NCI-H2227 treated with DMSO at 0.1 percent for 48 hours (cell line): ENCODE data around the gene PTPRT.
"Not testable (repeated sequence)": the region's sequence is repeated elsewhere in the genome, so short reads cannot be mapped to it uniquely, and the experiment has no call there.

Source experiments
- DNase-seq: peaks from one replicate; lab custom pipeline; 2025; lab: John Stamatoyannopoulos, UW

Gene PTPRT

DNA sequence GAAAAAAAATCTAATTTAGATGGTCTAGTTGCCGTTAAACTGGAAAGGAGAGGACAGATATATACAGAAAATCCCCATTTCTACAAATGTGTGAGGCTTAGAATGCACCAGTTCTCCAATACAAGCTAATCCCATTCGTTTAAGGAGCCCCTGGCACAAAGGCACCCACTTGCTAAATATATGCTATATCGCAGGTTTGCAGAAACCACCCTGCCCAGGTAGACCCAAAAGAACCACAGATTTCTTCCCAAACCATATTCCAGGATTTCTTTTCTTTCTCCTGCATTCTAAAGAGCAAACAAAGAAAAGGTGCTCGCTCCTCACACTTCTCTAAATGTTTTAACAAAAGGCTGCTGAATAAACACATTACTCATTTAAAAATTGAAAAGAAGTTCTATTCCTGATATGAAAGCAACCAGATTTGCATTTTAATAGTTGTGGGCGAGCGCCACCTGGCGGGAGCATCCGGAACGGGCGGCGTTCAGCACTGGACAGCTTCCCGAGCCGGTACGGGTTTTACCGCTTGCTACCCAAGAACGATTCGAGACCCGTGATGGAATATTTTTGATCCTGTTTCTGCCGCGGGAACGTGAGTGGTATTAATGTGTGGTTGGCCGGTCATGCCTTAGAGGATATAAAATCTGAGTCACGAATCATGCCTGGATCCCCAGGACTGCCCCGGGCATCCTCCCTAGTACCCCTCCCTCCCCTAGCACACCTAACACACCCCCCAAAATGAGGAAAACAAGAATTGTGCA, 2.1 kb downstream of the PTPRT start:
- peak; percentile 21 for DNase-seq

DNA sequence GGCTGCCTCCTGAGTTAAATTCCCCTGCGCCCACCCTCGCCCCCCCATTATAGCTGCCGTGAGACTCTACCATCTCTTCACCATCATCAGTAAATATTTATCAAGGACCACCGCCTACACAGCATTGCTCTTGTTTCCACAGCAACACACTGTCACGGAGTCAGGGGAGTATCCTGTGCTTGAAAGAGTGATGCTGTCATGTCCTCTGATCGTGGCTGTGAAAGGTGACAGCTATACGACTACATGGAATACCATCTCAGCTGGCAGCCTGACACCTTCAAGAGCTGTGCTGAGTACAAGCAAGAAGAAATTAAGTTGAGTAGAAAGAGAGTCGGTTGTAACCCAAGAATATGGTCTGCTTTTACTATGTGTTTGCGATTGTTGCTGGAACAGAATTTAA, 3.4 kb downstream of the PTPRT start:
- DNase-seq, result no peak

DNA sequence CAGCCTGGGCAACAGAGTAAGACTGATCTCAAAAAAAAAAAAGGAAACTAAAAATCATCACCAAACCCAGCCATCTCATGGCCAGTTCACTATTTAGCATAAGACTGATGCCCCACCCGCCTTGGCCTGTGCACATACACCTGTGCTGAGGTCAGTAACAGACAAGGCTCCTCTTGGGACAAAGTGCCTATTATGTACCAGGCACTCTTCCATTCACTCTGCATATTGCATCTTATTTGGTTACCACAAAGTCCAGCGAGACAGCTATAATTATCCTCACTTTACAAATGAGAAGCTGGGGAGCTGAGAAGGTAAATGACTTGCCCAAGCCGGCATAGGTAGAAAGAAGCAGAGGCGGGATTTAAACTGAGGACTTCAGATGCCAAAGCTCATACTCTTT, 3.8 kb downstream of the PTPRT start:
- no peak for DNase-seq

DNA sequence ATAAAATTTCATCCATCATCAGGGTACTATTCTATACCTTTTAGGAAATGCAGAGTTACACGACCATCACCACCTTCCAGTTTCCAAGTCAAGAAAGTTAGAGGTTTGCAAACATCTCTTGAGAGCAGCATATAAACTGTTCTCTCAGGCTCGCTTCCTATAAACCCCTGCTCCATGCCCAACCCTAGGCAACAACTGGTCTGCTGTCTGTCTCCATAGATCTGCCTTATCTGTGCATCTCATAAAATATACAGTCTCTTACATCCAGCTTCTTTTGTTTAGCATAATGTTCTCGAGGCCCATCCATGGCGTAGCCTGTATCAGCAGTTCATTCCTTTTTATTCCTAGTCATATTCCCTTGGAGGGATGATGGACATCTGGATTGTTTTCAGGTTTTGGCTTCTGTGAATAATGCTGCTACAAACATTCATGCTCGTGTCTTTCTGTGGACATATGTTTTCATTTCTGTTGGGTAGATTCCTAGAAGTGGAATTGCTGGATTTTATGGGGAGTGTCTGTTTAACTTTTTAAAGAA, 6.1 kb downstream of the PTPRT start:
- DNase-seq, result no peak

DNA sequence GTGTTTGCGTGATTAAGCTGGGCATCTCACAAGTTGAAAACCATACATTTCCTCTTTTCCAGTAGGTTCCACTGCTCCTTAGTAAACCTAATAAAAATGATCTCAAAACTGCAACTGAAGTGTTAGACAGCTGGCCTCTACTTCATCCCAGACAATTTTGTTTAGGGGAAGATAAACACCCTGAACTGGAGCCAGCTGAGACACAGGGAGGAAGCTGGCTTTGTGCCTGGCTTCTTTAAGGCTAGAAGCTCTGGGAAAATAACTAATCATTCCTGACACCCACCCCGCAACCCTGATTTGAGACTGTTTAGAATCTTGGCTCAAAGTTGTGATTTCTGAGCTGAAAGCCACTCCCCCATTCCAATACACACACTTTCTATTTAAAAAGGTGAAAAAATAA, 11.6 kb downstream of the PTPRT start:
- no peak for DNase-seq

DNA sequence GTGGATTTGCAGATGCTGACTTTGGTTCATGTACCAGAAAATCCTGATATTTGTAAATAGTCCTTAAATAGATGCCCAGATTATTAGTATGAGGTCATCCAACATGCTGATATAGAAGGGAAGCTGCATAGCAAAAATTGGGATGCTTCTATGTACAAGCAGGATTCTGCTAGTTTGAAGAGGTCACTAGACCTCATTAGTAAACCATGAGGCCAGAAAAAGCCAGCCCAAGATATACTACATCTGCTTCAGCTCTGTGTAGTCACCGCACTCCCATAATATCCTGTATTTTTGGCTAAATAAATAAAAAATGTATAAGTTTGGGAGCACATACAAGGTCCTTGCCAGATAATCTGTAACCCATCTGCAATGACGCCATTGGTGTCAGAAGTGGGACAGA, 13.0 kb downstream of the PTPRT start:
- no peak for DNase-seq

DNA sequence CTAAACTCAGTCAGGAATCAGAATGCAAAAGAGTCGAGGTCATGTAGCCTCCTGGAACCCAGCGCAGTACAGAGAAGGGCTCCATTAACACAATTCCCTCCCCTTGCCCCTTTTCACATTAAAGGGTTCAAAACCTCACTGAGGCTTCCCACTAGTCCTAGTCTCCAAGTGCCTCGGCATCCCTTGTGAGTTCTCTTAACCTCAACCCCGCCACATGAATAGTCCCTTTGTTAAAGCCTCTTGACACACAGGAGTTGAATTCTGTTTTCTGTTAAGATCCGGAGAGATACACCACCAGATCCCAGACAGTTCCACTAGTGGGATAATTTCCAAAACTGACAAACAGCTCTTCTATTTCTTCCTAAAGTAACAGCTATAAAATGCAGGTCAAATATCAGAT, 17.8 kb downstream of the PTPRT start:
- DNase-seq, result no peak

DNA sequence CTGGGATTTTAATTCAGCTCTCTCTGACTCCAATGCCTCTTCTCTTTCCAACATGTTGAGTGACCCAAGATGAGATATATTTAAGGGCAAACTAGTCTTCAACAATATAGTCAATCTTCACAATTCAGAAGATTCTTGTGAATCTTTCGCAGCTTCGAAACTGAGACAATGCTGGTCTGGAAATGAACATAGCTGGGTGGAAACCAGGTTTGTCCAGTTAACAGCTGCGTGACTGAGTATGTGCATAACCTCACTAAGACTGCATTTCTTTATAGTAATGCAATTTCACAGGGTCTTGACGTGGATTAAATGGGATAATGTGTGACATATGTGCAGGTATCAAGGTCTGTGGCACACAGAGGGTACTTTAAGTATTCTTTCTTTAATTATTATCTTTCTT, 18.9 kb downstream of the PTPRT start:
- DNase-seq, result no peak

DNA sequence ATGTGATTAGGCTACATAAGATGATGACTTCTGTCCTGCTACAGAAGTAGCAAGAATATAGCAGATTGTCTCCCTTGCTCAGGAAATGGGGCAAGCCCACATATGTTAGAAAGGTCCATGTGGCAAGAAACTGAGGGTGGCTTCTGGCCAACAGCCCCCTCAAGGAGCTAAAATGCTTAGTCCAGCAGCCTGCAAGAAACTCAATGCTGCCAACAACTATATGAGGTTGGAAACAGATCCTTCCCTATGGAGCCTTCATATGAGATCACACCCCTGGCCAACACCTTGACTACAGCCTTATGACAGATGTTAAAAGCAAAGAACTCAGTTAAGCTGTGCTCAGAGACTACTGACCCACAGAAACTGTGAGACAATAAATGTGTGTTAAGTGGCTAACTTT, 22.1 kb downstream of the PTPRT start:
- DNase-seq, result no peak

DNA sequence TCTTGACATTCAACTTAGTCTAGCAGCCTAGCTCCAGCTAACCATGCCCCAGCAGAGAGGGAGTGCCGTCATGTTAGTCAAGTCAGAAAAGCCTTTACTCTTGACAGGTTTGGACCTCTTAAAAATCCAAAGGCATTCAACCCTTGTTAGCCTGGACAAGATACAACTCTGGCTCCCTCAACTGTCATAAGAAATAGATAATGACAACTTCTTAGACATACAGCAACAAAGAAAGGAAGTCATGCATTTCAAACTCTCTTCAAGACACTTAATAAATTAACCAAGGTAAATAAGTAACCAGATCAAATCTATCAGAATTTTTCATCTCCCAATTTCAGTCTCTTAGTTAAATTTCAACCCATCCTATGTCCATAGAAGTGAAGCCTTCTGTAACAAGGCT, 22.7 kb downstream of the PTPRT start:
- no peak for DNase-seq

DNA sequence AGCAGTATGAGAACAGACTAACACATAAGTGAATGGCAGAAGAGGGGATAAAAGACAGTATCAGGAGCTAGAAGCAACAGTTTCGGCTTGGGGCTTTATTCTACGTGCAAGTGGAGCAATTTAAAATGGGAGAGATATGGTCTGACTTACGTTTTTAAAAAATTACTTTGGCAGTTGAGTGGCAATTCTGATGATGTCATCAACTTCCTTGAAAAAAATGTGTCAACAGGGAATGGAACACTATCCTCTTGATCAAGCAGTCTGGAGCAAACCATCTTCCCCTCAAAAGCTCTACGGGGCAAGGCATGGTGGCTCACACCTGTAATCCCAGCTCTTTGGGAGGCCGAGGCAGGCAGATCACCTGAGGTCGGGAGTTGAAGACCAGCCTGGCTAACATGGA, 24.1 kb downstream of the PTPRT start:
- no peak for DNase-seq

DNA sequence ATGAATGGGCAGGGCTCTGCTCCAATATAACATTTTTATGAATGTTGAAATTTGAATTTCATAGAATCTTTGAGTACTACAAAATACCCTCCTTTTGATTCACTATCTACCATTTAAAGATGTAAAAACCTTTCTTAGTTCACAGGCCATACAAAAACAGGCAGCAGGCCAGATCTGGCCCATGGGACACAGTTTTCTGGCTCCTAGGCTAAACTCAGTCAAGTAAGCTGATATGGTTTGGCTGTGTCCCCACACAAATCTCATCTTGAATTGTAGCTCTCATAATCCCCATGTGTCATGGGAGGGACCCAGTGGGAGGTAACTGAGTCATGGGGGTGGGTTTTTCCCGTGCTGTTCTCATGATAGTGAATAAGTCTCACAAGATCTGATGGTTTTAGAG, 25.0 kb downstream of the PTPRT start:
- not testable (repeated sequence) for DNase-seq

DNA sequence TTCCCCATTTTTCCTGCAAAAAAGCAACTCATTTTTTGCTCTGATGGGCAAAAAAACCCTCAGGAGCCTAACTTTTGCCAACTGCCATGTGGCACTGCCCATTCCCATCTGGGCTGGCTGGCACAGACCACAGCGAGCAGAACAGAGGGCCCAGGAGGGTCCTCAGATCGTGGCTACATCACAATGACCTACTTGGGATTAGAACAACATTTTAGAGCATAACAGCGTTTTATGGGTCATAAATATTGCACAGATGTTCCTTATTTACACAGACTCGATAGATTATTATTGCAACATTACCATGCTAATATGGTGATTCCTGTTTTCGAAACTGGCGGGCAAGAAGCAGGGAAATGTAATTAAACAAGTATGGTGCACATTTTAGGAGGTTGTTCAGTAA, 28.0 kb downstream of the PTPRT start:
- DNase-seq, result no peak

DNA sequence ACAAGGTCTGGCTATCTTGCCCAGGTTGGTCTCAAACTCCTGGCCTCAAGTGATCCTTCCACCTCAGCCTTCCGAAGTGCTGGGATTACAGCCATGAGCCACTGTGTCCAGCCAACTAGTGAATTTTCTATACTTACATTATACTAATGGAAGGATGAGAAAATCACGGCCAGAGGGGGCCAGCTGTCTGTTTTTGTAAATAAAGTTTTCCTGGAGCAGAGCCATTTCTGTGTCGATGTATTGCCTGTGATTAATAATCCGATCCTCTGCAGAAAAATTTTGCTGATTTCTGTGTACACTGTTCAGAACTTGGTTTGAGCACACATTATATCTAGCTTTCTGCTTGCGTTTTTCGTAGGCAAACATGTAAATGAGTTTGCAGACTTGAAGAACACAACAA, 28.8 kb downstream of the PTPRT start:
- DNase-seq, result no peak

DNA sequence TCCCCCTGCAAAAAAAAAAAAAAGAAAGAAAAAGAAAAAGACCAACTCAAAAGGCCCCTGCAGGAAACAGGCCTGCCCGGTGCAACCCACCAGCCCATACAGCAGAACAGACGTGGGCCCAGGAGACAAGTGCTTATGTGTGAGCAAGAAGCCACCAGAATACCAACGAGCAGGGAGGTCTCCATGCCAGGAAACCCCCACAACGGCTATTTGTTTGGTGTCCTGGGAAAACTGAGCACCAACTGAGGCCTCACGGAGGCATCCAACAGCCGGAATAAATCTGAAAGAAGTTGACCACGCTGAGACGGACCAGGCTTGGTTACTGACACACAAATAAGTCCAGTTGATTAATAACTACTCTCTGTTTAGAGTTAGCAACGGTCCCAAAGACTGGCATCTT, 29.7 kb downstream of the PTPRT start:
- no peak for DNase-seq

DNA sequence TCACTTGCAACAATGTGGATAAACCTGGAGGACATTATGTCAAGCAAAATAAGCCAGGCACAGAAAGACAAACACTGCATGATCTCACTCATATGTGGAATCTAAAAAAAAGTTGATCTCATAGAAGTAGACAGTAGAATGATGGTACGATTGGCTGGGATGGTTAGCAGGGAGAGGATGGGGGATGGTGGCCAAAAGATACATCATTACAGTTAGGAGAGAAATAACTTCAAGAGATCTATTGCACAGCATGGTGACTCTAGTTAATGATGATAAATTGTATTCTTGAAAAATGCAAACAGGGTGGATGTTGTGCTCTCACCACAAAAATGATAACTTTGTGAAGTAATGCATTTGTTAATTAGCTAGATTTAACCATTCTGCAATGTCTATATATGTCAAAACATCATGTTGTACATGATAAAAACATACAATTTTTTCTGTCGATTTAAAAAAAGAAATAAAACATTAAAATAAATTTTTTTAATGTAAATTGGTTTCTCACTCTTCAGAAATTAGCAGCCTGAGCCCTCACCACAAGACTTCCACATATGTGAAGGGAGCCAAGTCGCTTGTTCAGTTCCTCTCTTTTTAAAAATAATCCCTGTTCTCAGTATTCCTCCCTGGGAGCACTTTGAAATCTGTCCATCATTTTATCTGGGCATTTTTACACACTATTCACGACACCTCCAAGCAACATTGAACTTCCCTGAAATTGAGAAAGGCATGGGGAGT, 34.2 kb downstream of the PTPRT start:
- no peak for DNase-seq

DNA sequence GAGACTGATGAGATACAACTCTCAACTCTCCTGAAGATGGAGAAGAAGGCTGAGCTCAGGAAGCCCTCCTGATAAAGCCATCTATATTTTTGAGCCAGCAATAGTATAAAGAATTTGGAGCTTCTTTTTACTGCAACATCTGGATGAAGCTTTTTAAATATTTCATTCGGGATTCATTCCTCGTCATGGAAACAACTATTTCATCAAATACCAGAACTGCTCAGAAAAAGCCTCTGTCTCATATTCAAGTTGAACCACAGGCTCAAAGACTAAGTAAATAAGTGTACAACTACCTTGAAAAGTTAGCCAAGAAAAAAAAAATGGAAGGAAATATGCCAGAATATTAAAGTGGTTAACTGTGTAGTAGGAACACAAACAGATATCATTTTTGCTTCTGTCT, 37.8 kb downstream of the PTPRT start:
- DNase-seq, result no peak

DNA sequence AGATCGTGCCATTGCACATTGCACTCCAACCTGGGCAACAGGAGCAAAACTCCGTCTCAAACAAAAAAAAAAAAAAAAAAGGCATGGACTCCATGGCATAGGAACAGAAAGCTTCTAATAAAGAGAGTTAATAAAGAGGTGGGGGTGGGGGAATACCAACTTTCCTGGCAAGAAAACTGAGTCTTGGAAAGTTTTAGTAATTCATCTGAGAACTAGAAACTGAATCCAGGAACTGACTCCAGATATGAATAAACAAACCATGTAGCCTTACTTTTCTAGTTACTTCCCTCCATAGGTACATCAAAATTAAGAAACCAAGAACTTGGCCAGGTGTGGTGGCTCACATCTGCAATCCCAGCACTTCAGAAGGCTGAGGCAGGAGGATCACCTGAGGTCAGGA, 38.5 kb downstream of the PTPRT start:
- DNase-seq, result no peak

DNA sequence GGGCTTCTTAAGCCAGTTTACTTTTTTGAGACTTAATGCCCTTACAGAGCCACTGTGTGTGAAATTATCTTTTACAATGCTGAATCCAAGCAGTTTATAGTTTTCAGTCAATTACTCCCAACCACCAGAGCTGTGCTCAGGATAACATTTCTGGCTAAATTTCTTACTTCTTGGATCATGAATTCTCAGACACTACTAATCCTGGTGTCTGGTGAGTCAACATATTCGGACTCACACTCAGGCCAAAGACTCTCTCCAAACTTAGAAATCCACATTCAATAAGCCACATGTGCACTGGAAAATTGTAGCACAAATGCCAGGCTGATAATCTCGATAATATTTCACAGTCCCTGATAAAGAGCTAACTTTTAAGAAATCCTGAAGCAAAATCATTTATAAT, 49.0 kb downstream of the PTPRT start:
- DNase-seq, result no peak

DNA sequence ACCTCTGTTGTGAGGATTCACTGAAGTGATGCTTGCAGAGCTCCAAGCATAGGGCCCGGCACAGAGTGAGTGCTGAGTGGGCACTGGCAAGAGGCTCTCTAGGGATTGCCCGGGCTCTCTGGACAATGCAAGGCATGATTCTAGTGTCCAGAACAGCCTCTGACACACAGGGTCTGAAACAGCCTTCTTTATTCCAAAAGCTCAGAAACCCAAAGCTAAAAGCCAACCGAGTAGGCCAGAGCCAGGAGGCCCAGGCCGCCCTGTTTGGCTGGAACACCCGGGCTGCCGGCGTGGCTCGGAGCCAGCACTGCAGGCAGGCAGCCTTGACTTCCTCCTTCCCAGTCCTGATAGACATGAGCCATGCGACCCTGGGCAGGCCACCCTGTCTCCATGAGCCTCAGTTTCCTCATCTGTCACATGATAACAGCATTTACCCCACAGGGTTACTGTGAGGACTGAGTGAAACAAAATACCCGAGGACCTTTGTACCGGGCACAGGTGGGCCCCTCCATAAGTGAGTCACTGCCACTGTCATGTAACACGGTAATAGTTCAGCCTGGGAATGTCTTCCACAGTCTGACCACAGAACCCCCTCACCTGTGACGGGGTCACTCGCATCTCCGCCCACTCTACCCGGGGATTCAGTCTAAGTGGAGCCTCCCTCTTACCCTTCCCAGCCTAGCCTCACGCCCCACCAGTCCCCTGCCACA, 51.5 kb downstream of the PTPRT start:
- no peak for DNase-seq

DNA sequence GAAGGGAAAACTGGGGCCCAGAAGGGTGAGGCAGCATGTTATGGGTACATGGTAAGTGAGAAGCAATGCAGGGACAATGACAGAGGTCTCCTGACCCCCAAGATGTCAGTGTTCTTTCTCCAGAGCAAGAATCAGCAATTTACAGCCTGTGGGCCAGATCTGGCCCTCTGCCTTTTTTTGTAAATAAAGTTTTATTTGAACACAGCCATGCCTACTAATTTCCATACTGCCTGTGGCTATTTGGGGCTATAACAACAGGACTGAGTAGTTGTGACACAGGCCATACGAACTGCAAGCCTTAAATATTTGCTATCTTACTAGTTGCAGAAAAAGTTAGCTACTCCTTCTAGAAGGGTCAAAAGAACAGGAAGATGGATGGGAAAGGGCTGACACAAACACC, 52.5 kb downstream of the PTPRT start:
- DNase-seq, result no peak

DNA sequence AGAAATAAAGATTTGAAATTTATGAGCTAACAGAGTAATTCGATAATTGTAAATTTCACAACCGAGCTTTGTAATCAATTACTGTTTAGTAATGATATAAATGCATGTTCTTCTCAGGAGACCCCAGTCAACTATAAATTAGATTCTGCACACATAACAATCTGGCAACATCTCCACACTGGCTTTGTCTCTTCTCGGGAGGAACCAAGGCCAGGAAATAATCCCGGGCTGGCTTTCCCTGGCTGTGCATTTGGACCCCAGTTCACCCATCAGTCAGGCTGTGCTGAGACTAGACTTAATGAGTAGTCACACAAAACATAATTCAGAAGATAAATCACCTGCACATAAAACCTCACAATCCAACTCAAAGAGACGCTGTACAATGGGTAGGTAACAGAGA, 65.5 kb downstream of the PTPRT start:
- no peak for DNase-seq

DNA sequence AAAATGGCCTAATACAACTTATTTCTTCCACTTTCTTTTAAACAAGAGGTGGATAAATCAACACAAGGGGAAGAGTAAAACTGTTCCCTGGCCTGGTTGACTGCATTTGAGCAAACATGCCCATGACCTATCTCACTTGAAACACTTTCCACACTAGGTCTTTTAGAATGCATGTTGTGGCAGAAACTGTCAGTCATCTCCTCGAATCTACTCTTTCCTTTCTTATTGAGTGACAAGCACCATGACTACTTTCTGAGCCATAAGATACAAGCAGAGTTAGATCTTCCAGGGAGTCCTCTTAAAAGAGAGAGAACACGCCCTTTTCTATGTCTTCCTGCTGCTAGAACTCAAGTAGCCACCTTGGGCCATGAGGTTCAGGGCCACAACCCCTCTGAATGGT, 66.5 kb downstream of the PTPRT start:
- DNase-seq, result no peak
